Activated naive CD8-positive, alpha-beta T cell treated with anti-CD3 and anti-CD28 coated beads, Interleukin-2, amount 50 U/mL, for 16 hours (primary cell): ENCODE data around the gene ABR.
A peak's percentile ranks its signal among the peaks of the same experiment; 100 is the strongest.
"Not testable (repeated sequence)": the region's sequence is repeated elsewhere in the genome, so short reads cannot be mapped to it uniquely, and the experiment has no call there.

Experiments
- DNase-seq: peaks from one replicate; pipeline ENCODE4 v3.0.0-alpha.2; 2020; ENCODE audit warnings: low read depth, low spot score

Gene ABR

DNA sequence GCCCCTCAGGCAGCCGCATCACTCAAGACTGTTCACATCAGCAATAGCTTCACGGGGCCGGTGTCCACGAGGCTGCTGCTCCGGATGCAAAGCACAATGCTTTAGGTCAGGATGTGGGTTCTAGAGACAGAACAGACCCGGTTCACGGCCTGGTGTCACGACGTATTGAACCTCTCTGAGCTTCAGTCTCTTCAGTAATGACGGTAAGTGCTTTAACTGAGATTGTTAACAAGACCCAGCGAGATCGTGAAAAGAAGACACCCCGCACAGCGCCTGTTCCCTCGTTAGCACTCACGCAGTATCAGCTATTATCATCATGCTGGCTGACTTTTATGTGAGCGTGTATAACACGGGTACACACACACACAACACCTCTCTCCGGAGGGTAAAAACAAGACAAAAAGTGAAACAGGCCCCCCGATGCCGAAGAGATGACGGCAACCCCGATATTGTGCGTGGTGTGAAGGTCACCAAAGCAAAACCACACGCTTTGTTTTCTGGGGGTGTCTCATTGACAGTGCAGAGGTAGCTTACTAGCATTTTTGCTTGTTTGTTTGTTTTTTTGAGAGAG, 21.4 kb upstream of the ABR start:
- no peak for DNase-seq

DNA sequence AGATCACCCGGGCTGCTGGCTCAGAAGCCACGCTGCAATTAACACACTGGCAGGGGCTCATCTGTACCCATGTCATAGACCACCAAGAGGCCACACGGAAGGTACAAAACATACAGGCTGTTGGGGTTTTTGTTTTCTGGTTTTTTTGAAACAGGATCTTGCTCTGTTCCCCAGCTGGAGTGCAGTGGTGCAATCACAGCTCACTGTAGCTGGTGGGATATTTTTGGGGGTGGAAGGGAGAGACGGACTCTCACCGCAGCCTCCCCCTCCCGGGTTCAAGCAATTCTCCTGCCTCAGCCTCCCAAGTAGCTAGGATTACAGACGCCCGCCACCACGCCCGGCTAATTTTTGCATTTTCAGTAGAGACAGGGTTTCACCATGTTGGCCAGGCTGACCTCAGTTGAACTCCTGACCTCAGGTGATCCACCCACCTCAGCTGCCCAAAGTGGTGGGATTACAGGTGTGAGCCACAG, 19.5 kb upstream of the ABR start:
- not testable (repeated sequence) for DNase-seq

GRCh38 chr17:1197781-1198490, 18.2 kb upstream of the ABR start:
- no peak for DNase-seq

DNA sequence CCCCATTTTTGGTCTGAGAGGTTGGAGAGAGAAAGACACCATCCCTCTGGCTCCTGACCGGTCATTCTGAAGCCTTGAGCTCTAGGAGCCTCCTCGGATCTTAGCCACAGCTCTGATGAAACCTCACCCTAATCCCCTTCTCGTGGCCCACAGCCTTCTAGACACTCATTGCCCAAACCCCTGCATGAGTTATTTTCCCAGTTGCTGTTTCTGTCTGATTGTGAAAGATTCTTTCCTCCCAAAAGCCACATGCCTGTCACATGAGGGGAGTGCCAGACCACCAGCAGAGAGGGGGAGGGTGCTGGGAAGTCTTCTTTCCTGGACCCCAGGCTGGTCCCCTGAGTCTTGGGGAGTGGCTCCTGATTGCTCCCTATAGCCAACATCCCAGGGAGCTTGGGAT, 17.6 kb upstream of the ABR start:
- DNase-seq = no peak

GRCh38 chr17:1196946-1197345, 17.2 kb upstream of the ABR start:
- DNase-seq = no peak

GRCh38 chr17:1192911-1193699, 13.3 kb upstream of the ABR start:
- DNase-seq = no peak

- no peak for DNase-seq
Observed at GRCh38 chr17:1190751-1191331, 11.1 kb upstream of the ABR start.

DNA sequence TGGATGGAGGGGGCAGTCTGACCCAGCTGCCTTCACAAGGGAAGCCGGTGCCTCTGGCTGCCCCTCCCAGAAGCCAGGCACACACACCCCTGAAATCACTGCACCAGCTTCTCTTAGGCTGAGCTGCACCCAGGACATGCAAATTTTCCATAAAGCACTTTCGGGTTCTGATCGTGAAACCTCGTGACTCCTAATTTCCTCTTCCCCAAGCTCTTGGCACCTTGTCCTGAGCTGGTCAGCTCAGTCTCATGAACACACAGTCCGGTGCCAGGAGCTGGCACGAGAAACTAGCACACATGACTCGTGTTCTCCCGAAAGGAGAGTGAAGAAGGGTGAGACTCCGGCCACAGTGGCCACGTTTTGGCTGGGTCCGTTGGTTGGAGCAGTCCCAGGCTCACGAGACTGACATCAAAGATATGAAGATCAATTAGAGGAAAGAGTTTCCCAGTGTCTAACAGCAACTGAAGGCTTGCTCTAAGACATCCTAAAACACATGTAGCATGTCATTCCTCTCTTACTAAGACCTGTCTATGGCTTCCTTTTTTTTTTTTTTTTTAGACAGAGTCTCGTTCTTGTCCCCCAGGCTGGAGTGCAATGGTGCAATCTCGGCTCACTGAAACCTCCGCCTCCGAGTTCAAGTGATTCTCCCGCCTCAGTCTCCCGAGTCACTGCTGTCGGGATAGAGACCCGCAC, 9.2 kb upstream of the ABR start:
- no peak for DNase-seq

GRCh38 chr17:1186923-1187771, 7.4 kb upstream of the ABR start:
- peak; percentile 49 for DNase-seq

- DNase-seq = no peak
Observed at GRCh38 chr17:1186214-1186820, 6.5 kb upstream of the ABR start.

GRCh38 chr17:1183171-1183873, 3.5 kb upstream of the ABR start:
- no peak for DNase-seq

GRCh38 chr17:1182811-1183170, 3.0 kb upstream of the ABR start:
- DNase-seq = no peak

GRCh38 chr17:1181753-1182137, 2.0 kb upstream of the ABR start:
- DNase-seq = no peak

GRCh38 chr17:1180958-1181752, 1.4 kb upstream of the ABR start:
- DNase-seq = no peak

DNA sequence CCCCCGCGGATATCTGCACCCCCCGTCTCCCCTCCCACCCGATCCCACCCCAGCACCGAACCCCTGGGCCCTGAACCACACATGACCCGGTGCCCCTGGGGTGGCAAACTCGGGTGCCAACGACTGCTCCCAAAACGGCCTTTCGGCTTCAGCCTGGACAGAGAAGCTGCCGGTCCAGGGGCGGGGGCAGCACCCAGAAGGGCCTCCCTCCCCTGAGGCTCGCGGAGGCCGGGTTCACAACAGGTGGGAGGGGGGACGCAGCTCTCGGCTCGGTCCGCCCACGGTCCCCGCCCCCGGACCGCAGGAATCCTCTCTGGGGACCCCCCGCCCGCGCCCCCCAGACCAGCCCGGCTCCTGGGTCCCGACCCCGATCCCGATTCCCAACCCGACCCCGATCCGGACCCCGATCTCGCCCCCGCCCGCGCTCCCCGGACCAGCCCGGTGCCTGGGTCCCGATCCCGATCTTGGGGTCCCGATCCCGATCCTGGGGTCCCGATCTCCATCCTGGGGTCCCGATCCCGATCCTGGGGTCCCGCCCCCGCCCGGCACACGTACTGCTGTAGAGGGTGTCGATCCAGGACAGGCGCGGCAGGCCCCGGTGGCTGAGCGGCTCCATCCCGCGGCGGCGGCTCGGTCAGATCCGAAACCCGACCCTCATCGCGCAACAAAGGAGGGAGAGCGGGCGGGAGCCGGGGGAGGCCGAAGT, 516 bp downstream of the ABR start:
- DNase-seq = no peak

DNA sequence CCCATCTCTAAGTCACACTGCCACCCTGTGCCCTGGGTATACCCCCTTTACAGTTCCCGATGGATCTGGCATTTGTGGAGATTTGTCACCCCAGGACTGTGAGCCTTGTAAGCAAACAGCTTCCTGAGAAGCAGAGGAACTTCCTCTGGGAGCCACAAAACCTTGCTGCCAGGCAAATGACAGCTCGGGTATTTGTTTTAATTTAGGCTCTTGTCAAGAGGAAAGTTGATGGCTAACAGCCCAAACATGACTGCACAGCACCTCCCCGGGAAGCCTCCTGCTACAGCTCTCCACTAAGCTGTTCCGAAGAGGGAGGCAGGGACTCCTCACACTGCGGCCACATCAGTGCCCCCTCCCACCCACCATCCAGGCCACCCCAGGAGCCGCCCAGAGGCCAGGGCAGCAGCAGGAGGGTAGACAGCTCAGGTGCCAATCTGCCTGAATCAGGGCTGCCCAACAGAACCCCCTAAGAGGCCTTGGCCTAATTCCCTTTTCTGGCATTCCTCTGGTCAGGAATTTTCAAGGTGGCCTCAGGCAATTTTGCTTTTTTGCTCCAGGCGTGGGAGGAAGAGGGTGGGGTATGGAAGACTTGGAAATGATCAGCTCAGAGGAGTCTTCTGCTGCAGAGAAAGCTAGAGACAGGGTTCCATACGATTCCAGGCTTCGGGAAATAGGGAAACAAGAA, 2.6 kb downstream of the ABR start:
- no peak for DNase-seq

DNA sequence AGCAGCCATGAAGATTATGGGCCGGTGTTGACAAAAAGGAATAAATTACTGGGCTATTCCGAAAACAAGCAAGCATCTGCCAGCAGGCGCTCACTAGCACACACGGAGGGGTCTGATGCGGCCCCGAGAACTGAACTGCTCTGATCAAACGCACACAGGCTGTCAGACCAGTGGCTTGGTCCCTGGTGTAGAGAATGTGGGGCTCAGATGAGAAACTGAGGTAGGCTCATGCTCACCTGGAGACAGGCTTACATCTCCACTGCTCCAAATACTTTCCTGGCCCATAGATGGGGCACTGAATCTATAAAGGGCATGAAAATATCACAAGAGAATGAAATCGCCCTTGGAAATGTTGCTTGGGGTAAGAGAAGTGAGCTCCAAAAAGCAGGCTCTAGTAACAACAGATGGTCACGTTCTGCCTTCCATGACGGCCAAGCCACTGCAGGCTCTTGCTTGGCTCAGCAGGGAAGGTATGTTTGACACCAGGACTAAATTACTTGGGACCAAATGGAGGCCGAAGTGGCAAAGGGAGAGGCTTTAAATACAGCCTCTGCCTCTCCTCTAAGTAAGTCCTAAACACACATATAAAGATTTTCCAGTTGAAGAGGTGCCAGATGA, 5.4 kb downstream of the ABR start:
- DNase-seq = no peak
